C4-2B (cell line): ENCODE measurements around the gene ENTPD6.

ENCODE experiments used
- ZFX ChIP-seq: fragments of 450-650 bp; IDR thresholded peaks from 2 replicates; pipeline ENCODE4 v1.6.1; 2017
- TF ChIP-seq, protein P1 (sequence below): fragments of 450-650 bp; conservative IDR thresholded peaks from 2 replicates; pipeline ENCODE4 v1.5.1; 2017; ENCODE audit warnings: mild to moderate bottlenecking

DNA sequence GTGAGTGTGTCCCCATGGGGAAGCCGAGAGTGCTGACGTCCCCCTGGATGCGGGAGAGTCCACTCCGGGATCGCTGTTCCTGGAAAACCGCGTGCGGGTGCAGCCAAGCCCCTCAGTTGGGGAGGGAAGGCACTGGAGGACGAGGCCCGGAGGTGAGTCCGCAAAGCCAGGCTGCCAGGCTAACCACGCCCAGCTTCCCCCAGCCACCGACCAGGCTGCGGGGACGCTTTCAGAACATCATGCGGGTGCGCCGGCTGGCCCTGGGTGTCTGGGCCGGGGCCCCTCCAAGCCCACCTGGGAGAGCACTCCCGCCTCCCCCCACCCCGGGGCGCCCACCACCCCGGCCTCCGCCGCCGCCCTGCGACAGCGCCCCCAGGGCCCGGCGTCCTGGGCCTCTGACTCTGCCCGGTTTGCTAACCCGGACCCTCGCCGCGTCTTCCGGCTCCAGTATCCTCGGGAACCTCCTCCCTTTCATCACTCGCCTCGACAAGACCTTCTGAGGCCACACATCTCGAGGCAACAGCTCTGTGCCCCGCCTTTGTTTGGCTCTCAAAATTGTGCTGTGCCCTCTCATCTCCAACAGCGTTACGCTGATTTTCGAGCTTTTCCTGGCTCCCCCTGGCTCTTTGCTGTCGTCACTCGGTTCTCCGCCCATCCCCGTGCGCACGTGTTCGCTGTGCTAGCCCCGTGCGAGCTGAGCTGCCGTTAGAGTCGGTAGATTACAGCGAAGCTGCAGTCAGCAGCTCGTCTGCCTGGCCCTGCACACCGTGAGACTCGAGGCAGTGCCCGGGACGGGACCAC is 47.1 kb upstream of the ENTPD6 start:
- TF ChIP-seq, protein P1, sequence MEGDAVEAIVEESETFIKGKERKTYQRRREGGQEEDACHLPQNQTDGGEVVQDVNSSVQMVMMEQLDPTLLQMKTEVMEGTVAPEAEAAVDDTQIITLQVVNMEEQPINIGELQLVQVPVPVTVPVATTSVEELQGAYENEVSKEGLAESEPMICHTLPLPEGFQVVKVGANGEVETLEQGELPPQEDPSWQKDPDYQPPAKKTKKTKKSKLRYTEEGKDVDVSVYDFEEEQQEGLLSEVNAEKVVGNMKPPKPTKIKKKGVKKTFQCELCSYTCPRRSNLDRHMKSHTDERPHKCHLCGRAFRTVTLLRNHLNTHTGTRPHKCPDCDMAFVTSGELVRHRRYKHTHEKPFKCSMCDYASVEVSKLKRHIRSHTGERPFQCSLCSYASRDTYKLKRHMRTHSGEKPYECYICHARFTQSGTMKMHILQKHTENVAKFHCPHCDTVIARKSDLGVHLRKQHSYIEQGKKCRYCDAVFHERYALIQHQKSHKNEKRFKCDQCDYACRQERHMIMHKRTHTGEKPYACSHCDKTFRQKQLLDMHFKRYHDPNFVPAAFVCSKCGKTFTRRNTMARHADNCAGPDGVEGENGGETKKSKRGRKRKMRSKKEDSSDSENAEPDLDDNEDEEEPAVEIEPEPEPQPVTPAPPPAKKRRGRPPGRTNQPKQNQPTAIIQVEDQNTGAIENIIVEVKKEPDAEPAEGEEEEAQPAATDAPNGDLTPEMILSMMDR: no peak
- TF ChIP-seq ZFX: no peak
